AG09309 (cell line): ENCODE results near the gene SP100.
"Not testable (repeated sequence)": the region's sequence is repeated elsewhere in the genome, so short reads cannot be mapped to it uniquely, and the experiment has no call there.

Experiments
- DNase-seq: peaks from one replicate; pipeline ENCODE4 v3.0.0-alpha.2; 2010; ENCODE audit warnings: low read depth
- H3K4me3 ChIP-seq: 2 replicates; pipeline ENCODE4 v1.5.1; 2011; ENCODE audit warnings: mild to moderate bottlenecking, low read depth, low read length, moderate library complexity; ENCODE audit not compliant: control insufficient read depth
- TF ChIP-seq, protein P1 (sequence below): IDR thresholded peaks from 2 replicates; pipeline ENCODE4 v1.5.1; 2011; ENCODE audit warnings: mild to moderate bottlenecking, low read depth, low read length, inconsistent platforms; ENCODE audit not compliant: insufficient read depth, control insufficient read depth; ENCODE audit errors: missing control alignments

Gene SP100

DNA sequence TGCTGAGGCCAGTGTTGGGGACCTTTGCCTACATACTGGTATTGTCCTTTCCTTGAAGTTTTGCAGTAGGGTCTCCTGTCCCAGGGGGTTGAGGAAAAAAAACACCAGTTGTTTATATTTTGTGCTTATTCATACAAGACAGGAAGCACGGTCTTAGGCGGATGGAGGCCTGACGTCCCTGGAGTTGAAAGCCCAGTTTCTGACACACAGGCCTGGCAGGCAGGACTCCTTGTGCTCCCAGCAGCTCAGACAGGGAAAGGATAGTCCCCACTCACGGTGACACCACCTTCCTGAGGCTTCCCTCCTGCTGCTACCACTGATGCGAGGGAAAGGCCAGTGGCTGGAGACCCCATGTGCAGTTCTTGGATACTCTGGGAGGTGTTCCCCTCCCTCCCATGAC, 15.5 kb upstream of the SP100 start:
- no peak for DNase-seq
- TF ChIP-seq, protein P1, sequence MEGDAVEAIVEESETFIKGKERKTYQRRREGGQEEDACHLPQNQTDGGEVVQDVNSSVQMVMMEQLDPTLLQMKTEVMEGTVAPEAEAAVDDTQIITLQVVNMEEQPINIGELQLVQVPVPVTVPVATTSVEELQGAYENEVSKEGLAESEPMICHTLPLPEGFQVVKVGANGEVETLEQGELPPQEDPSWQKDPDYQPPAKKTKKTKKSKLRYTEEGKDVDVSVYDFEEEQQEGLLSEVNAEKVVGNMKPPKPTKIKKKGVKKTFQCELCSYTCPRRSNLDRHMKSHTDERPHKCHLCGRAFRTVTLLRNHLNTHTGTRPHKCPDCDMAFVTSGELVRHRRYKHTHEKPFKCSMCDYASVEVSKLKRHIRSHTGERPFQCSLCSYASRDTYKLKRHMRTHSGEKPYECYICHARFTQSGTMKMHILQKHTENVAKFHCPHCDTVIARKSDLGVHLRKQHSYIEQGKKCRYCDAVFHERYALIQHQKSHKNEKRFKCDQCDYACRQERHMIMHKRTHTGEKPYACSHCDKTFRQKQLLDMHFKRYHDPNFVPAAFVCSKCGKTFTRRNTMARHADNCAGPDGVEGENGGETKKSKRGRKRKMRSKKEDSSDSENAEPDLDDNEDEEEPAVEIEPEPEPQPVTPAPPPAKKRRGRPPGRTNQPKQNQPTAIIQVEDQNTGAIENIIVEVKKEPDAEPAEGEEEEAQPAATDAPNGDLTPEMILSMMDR: no peak
- no peak overlapping the region for H3K4me3 ChIP-seq

GRCh38 chr2:230401026-230401425, 15.0 kb upstream of the SP100 start:
- not testable (repeated sequence) for DNase-seq

GRCh38 chr2:230403746-230404145, 12.3 kb upstream of the SP100 start:
- no peak overlapping the region for H3K4me3 ChIP-seq
- DNase-seq: no peak
- TF ChIP-seq, protein P1: no peak

More at GRCh38 chr2:230401026-230401425, 15.0 kb upstream of the SP100 start:
- not testable (repeated sequence) for H3K4me3 ChIP-seq

DNA sequence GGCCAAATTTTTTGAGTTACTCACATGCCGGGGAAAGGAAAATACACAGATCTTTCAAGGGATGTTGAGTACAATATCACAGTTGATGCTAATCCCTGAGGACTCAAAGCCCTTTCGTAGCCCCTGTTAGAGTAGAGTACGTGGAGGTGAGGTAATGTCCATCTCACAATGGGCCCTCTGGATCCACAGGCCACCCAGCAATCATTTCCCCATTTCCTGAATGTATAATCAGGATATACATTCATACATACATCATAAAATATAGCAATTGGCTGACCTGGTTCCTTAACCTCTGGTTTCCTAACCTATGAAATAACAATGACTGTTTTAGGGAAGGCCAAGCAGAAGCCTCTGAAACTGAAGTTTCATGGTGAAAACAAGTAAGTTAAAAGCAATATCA, 10.2 kb upstream of the SP100 start:
- TF ChIP-seq, protein P1: no peak
- no peak for DNase-seq
- H3K4me3 ChIP-seq: no peak overlapping the region

GRCh38 chr2:230408244-230408842, 7.7 kb upstream of the SP100 start:
- peak; percentile 68 for DNase-seq
- TF ChIP-seq, protein P1: no peak
- H3K4me3 ChIP-seq: no peak overlapping the region

DNA sequence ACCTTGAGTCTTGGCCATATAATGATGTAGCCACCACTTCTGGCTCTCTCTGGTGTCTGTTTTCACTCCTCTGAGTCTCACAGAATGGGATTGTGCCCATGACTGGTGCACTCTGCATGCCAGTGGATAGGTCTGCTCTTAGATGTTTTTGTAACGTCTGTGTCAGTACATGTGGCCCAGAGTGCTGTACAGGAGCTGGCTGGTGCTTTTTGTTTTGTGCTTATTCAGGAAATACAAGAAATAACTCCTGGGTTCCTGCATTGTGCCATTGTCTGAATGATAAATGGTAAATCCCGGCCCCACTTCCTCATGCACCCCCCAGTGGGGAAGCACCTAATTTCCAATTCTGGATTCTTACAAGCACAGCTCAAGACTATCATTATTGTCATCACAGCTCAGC, 6.7 kb upstream of the SP100 start:
- not testable (repeated sequence) for H3K4me3 ChIP-seq, DNase-seq

DNA sequence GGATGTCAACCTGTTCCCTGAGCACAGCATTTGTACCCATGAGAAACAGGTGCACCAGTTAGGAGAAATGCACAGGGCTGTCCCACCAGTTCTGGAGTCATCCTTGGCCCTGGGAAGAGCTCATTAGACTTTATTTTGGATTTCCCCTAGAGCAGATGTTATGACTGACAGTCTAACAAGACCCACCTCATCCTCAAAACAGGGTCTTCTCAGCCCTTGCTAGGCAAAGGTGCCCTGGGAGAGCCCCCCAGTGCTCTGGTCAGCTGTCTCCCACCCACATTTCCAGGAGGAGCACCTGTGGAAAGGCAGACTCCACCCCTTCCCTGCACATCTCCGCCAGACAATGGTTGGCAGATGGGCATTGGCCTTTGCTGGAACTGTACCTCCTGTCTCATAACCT, 5.7 kb upstream of the SP100 start:
- TF ChIP-seq, protein P1: no peak
- DNase-seq: no peak
- H3K4me3 ChIP-seq: no peak overlapping the region
